ENCODE data around the gene MMP28.

GRCh38 chr17:35773129-35773528, 22.3 kb downstream of the MMP28 start:
- TF ChIP-seq ZFX (IDR thresholded peaks at IDR 0.05) (no peak), CTCF (conservative IDR thresholded peaks at IDR 0.05) (no peak)
